ENCODE data around the gene DDX1. TPM values are rescaled to one million over a fixed set of nuclear protein-coding genes. Genes with fewer than 3 reads are reported as not detected.
"Not testable (repeated sequence)": the region's sequence is repeated elsewhere in the genome, so short reads cannot be mapped to it uniquely, and the experiment has no call there.

Gene DDX1
- total RNA-seq, 1 experiment from 2014 or later, result 37.5 TPM

DNA sequence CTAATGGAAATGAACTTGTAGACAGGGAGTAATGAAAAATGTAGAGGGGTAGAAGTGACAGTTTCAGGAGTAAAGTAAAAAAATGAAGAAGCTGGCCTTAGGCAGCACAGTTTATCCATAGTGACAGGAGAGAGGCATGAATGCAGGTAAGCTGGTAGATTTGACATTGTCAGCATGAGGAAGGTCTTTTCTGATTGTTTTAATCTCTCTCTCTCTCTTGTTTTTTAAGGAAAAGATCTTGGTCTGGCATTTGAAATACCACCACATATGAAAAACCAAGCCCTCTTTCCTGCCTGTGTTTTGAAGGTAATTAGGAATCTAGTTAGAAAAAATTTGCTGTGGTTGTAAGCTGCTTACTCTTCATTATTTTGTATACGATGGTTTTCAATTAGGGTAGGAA, 14.1 kb downstream of the DDX1 start:
- no peaks in the 10 kb centered on the region for H4K20me1 ChIP-seq (ENCODE audit: insufficient read depth, low read depth, low read length)
- no peaks in the 10 kb centered on the region for H3K79me2 ChIP-seq (ENCODE audit: low read length)
- no peak overlapping the region for H3K27ac ChIP-seq (ENCODE audit: low read length)
- H3K4me3 ChIP-seq (ENCODE audit: low read length), result no peak overlapping the region
- H3K4me1 ChIP-seq (ENCODE audit: low read length), result no peaks in the 10 kb centered on the region
- DNase-seq, result no peak
- H3K9ac ChIP-seq (ENCODE audit: low read length), result no peak overlapping the region
- no peak overlapping the region for H3K4me2 ChIP-seq (ENCODE audit: low read depth, low read length, poor library complexity, severe bottlenecking)
- H3K9me3 ChIP-seq (ENCODE audit: low read length), result no peaks in the 10 kb centered on the region
- no peaks in the 10 kb centered on the region for H3K27me3 ChIP-seq (ENCODE audit: low read length)
- H3K36me3 ChIP-seq (ENCODE audit: insufficient read depth, low read length), result peaks cover 70% of the 10 kb centered on the region
- no peaks in the 10 kb centered on the region for H3K9me2 ChIP-seq (replicated peaks; ENCODE audit: insufficient read depth, low read length)
- no peak overlapping the region for H2AFZ ChIP-seq (ENCODE audit: low read length)

- Histone ChIP-seq H2AFZ (ENCODE audit: low read length) (no peak overlapping the region), H3K36me3 (ENCODE audit: insufficient read depth, low read length) (peaks cover 60% of the 10 kb centered on the region)
Observed at GRCh38 chr2:15606481-15607441, 15.1 kb downstream of the DDX1 start.

DNA sequence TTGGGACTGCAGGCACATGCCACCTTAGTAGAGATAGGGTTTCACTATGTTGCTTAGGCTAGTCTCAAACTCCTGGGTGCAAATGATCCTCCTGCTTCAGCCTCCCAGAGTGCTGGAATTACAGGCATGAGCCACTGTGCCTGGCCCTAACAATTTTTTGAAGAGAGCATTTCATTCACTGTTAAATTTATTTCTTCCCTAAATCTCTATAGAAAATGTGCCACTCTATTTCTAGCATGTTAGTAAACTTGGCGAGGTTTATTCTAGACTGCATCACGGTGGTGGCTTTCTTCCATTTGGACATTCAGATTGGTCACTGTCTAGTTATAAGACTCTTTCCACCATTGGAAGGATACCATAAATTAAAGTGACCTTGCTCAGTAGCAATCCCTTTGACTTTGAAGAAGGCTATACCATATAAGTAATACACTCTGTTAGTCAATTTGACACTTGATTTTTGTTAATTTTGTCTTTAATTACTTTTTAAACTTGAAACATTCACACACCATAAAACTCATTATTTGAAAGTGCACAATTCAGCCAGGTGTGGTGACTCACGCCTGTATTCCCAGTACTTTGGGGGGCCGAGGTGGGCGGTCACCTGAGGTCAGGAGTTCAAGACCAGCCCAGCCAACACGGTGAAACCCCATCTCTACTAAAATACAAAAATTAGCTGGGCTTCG, 16.2 kb downstream of the DDX1 start:
- DNase-seq, result no peak
- Histone ChIP-seq H3K36me3 (ENCODE audit: insufficient read depth, low read length) (peaks cover 53% of the 10 kb centered on the region), H3K27me3 (ENCODE audit: low read length) (no peaks in the 10 kb centered on the region)

More at GRCh38 chr2:15606481-15607441, 15.1 kb downstream of the DDX1 start:
- no peak for DNase-seq
- no peaks in the 10 kb centered on the region for H3K4me1 ChIP-seq (ENCODE audit: low read length)
- no peak overlapping the region for H3K4me3 ChIP-seq (ENCODE audit: low read length)
- H3K79me2 ChIP-seq (ENCODE audit: low read length), result no peaks in the 10 kb centered on the region
- H3K27ac ChIP-seq (ENCODE audit: low read length), result no peak overlapping the region
- H3K4me2 ChIP-seq (ENCODE audit: low read depth, low read length, poor library complexity, severe bottlenecking), result no peak overlapping the region
- no peaks in the 10 kb centered on the region for H3K27me3 ChIP-seq (ENCODE audit: low read length)
- H4K20me1 ChIP-seq (ENCODE audit: insufficient read depth, low read depth, low read length), result no peaks in the 10 kb centered on the region
- no peak overlapping the region for H3K9ac ChIP-seq (ENCODE audit: low read length)
- no peaks in the 10 kb centered on the region for H3K9me3 ChIP-seq (ENCODE audit: low read length)
- H3K9me2 ChIP-seq (replicated peaks; ENCODE audit: insufficient read depth, low read length), result no peaks in the 10 kb centered on the region

GRCh38 chr2:15608392-15608761, 16.7 kb downstream of the DDX1 start:
- H2AFZ ChIP-seq (ENCODE audit: low read length), result no peak overlapping the region
- H3K9ac ChIP-seq (ENCODE audit: low read length), result no peak overlapping the region
- H3K9me2 ChIP-seq (replicated peaks; ENCODE audit: insufficient read depth, low read length), result no peaks in the 10 kb centered on the region
- DNase-seq, result no peak
- no peak overlapping the region for H3K4me2 ChIP-seq (ENCODE audit: low read depth, low read length, poor library complexity, severe bottlenecking)
- H3K27me3 ChIP-seq (ENCODE audit: low read length), result no peaks in the 10 kb centered on the region
- no peaks in the 10 kb centered on the region for H3K9me3 ChIP-seq (ENCODE audit: low read length)
- H3K4me1 ChIP-seq (ENCODE audit: low read length), result no peaks in the 10 kb centered on the region
- H3K27ac ChIP-seq (ENCODE audit: low read length), result no peak overlapping the region
- peaks cover 48% of the 10 kb centered on the region for H3K36me3 ChIP-seq (ENCODE audit: insufficient read depth, low read length)
- H3K4me3 ChIP-seq (ENCODE audit: low read length), result no peak overlapping the region
- H4K20me1 ChIP-seq (ENCODE audit: insufficient read depth, low read depth, low read length), result no peaks in the 10 kb centered on the region
- H3K79me2 ChIP-seq (ENCODE audit: low read length), result no peaks in the 10 kb centered on the region

More for the DNA sequence above, 16.2 kb downstream of the DDX1 start:
- Histone ChIP-seq H3K9ac (ENCODE audit: low read length) (no peak overlapping the region), H3K4me1 (ENCODE audit: low read length) (no peaks in the 10 kb centered on the region), H3K9me3 (ENCODE audit: low read length) (no peaks in the 10 kb centered on the region), H3K4me2 (ENCODE audit: low read depth, low read length, poor library complexity, severe bottlenecking) (no peak overlapping the region), H3K79me2 (ENCODE audit: low read length) (no peaks in the 10 kb centered on the region), H2AFZ (ENCODE audit: low read length) (no peak overlapping the region), H4K20me1 (ENCODE audit: insufficient read depth, low read depth, low read length) (no peaks in the 10 kb centered on the region), H3K9me2 (replicated peaks; ENCODE audit: insufficient read depth, low read length) (no peaks in the 10 kb centered on the region), H3K27ac (ENCODE audit: low read length) (no peak overlapping the region), H3K4me3 (ENCODE audit: low read length) (no peak overlapping the region)

- no peaks in the 10 kb centered on the region for H3K9me3 ChIP-seq (ENCODE audit: low read length)
- DNase-seq, result no peak
- H3K9ac ChIP-seq (ENCODE audit: low read length), result no peak overlapping the region
- H2AFZ ChIP-seq (ENCODE audit: low read length), result no peak overlapping the region
- no peak overlapping the region for H3K27ac ChIP-seq (ENCODE audit: low read length)
- no peaks in the 10 kb centered on the region for H3K79me2 ChIP-seq (ENCODE audit: low read length)
- H3K9me2 ChIP-seq (replicated peaks; ENCODE audit: insufficient read depth, low read length), result no peaks in the 10 kb centered on the region
- H3K4me3 ChIP-seq (ENCODE audit: low read length), result no peak overlapping the region
- no peak overlapping the region for H3K4me2 ChIP-seq (ENCODE audit: low read depth, low read length, poor library complexity, severe bottlenecking)
- H3K36me3 ChIP-seq (ENCODE audit: insufficient read depth, low read length), result peaks cover 39% of the 10 kb centered on the region
- H4K20me1 ChIP-seq (ENCODE audit: insufficient read depth, low read depth, low read length), result no peaks in the 10 kb centered on the region
- H3K27me3 ChIP-seq (ENCODE audit: low read length), result no peaks in the 10 kb centered on the region
- H3K4me1 ChIP-seq (ENCODE audit: low read length), result no peaks in the 10 kb centered on the region
Observed at GRCh38 chr2:15609341-15610042, 17.8 kb downstream of the DDX1 start.

- no peaks in the 10 kb centered on the region for H4K20me1 ChIP-seq (ENCODE audit: insufficient read depth, low read depth, low read length)
- no peak overlapping the region for H3K27ac ChIP-seq (ENCODE audit: low read length)
- no peak overlapping the region for H3K4me2 ChIP-seq (ENCODE audit: low read depth, low read length, poor library complexity, severe bottlenecking)
- no peaks in the 10 kb centered on the region for H3K4me1 ChIP-seq (ENCODE audit: low read length)
- H3K36me3 ChIP-seq (ENCODE audit: insufficient read depth, low read length), result peaks cover 35% of the 10 kb centered on the region
- H3K9me3 ChIP-seq (ENCODE audit: low read length), result no peaks in the 10 kb centered on the region
- H3K9ac ChIP-seq (ENCODE audit: low read length), result no peak overlapping the region
- no peak overlapping the region for H3K4me3 ChIP-seq (ENCODE audit: low read length)
- no peaks in the 10 kb centered on the region for H3K79me2 ChIP-seq (ENCODE audit: low read length)
- no peaks in the 10 kb centered on the region for H3K27me3 ChIP-seq (ENCODE audit: low read length)
- DNase-seq, result no peak
- no peak overlapping the region for H2AFZ ChIP-seq (ENCODE audit: low read length)
- no peaks in the 10 kb centered on the region for H3K9me2 ChIP-seq (replicated peaks; ENCODE audit: insufficient read depth, low read length)
Observed at GRCh38 chr2:15610430-15610952, 18.8 kb downstream of the DDX1 start.

- H3K79me2 ChIP-seq (ENCODE audit: low read length); H3K4me1 ChIP-seq (ENCODE audit: low read length); H3K9ac ChIP-seq (ENCODE audit: low read length); H2AFZ ChIP-seq (ENCODE audit: low read length); H3K4me3 ChIP-seq (ENCODE audit: low read length); H3K9me3 ChIP-seq (ENCODE audit: low read length); DNase-seq; H3K9me2 ChIP-seq (replicated peaks; ENCODE audit: insufficient read depth, low read length); H4K20me1 ChIP-seq (ENCODE audit: insufficient read depth, low read depth, low read length); H3K27me3 ChIP-seq (ENCODE audit: low read length); H3K27ac ChIP-seq (ENCODE audit: low read length); H3K4me2 ChIP-seq (ENCODE audit: low read depth, low read length, poor library complexity, severe bottlenecking): not testable (repeated sequence)
- peaks cover 25% of the 10 kb centered on the region for H3K36me3 ChIP-seq (ENCODE audit: insufficient read depth, low read length)
Observed at GRCh38 chr2:15612101-15612500, 20.4 kb downstream of the DDX1 start.

Measured in Karpas-422 (cell line).